WTC11 (cell line): ENCODE results near the gene ROPN1. TPM values are rescaled to one million over a fixed set of nuclear protein-coding genes. Genes with fewer than 3 reads are reported as not detected.
"Not testable (repeated sequence)": the region's sequence is repeated elsewhere in the genome, so short reads cannot be mapped to it uniquely, and the experiment has no call there.

Source experiments
- ATAC-seq: fragments of 200-7000 bp; cut with Tn5 transposase; 2 replicates; pipeline ENCODE4 v1.10.0; 2021; ENCODE audit warnings: mild to moderate bottlenecking, moderate library complexity
- CTCF ChIA-PET: fragments of 300-600 bp; sonication (Branson Sonifier 250); formaldehyde crosslinking; loops from one replicate; lab custom pipeline; 2021; ENCODE audit warnings: antibody characterized with exemption; lab: Charles Lee
- POLR2A ChIA-PET: fragments of 350-600 bp; sonication (Branson Sonifier 250); formaldehyde crosslinking; loops from one replicate; lab custom pipeline; 2021; ENCODE audit warnings: antibody characterized with exemption; lab: Charles Lee
- DNase-seq: peaks from one replicate; pipeline ENCODE4 v3.0.0; 2021; ENCODE audit warnings: low spot score
- H3K27ac Mint-ChIP-seq: 2 replicates; pipeline ENCODE4 v1.8.0; 2021; ENCODE audit warnings: mixed read lengths
- H3K27me3 Mint-ChIP-seq: 2 replicates; pipeline ENCODE4 v1.8.0; 2021; ENCODE audit warnings: low read depth, mild to moderate bottlenecking, moderate library complexity, mixed read lengths
- H3K36me3 Mint-ChIP-seq: 2 replicates; pipeline ENCODE4 v1.8.0; 2021; ENCODE audit warnings: mixed read lengths
- H3K4me1 Mint-ChIP-seq: 2 replicates; pipeline ENCODE4 v1.8.0; 2022; ENCODE audit warnings: mixed read lengths
- H3K4me3 Mint-ChIP-seq: 2 replicates; pipeline ENCODE4 v1.8.0; 2021; ENCODE audit warnings: mild to moderate bottlenecking, moderate library complexity, mixed read lengths
- H3K9me3 Mint-ChIP-seq: 2 replicates; pipeline ENCODE4 v1.8.0; 2021; ENCODE audit warnings: mixed read lengths
- ETV6 ChIP-seq: sonication (generic); formaldehyde crosslinking; IDR thresholded peaks from 2 replicates; pipeline ENCODE4 v1.8.1; 2022; ENCODE audit warnings: mild to moderate bottlenecking, missing genetic modification reagents
- GABPB1 ChIP-seq: sonication (generic); formaldehyde crosslinking; IDR thresholded peaks from 2 replicates; pipeline ENCODE4 v1.8.1; 2023; ENCODE audit warnings: mild to moderate bottlenecking, missing genetic modification reagents
- GRHL2 ChIP-seq: fragments of 250-450 bp; sonication (Bioruptor Pico); IDR thresholded peaks from 2 replicates; pipeline ENCODE4 v1.8.0; 2022; ENCODE audit warnings: mild to moderate bottlenecking, moderate library complexity; ENCODE audit not compliant: insufficient replicate concordance, severe bottlenecking
- GTF2I ChIP-seq: fragments of 250-450 bp; sonication (Bioruptor Pico); conservative IDR thresholded peaks from 2 replicates; pipeline ENCODE4 v1.4.0; 2021; ENCODE audit warnings: mild to moderate bottlenecking
- JUN ChIP-seq: sonication (generic); formaldehyde crosslinking; IDR thresholded peaks from 2 replicates; pipeline ENCODE4 v1.8.0; 2023; ENCODE audit warnings: mild to moderate bottlenecking, missing genetic modification reagents
- KAT7 ChIP-seq: sonication (generic); formaldehyde crosslinking; IDR thresholded peaks from 2 replicates; pipeline ENCODE4 v1.8.1; 2023; ENCODE audit warnings: missing genetic modification reagents, mild to moderate bottlenecking, borderline replicate concordance
- NFE2L1 ChIP-seq: sonication (generic); formaldehyde crosslinking; IDR thresholded peaks from 2 replicates; pipeline ENCODE4 v1.8.1; 2023; ENCODE audit warnings: missing genetic modification reagents
- NFYB ChIP-seq: sonication (generic); formaldehyde crosslinking; conservative IDR thresholded peaks from 2 replicates; pipeline ENCODE4 v1.8.0; 2022; ENCODE audit warnings: low read depth, missing genetic modification reagents
- RELA ChIP-seq: sonication (generic); formaldehyde crosslinking; IDR thresholded peaks from 2 replicates; pipeline ENCODE4 v1.8.1; 2022; ENCODE audit warnings: missing genetic modification reagents, mild to moderate bottlenecking, borderline replicate concordance
- SMAD4 ChIP-seq: sonication (generic); formaldehyde crosslinking; IDR thresholded peaks from 2 replicates; pipeline ENCODE4 v1.8.0; 2022; ENCODE audit warnings: mild to moderate bottlenecking, missing genetic modification reagents
- TEAD1 ChIP-seq: sonication (generic); formaldehyde crosslinking; IDR thresholded peaks from 2 replicates; pipeline ENCODE4 v1.8.0; 2022; ENCODE audit warnings: mild to moderate bottlenecking, missing genetic modification reagents
- total RNA-seq: library from RNA; stranded (reverse); gene quantifications from 3 replicates; pipeline ENCODE4 v1.2.3, GENCODE V29; 2021
- TF ChIP-seq, protein P1 (sequence below): sonication (generic); formaldehyde crosslinking; IDR thresholded peaks from 2 replicates; pipeline ENCODE4 v1.8.1; 2022; ENCODE audit warnings: mild to moderate bottlenecking, moderate library complexity, missing genetic modification reagents
- TF ChIP-seq, protein P2 (sequence below): sonication (generic); formaldehyde crosslinking; IDR thresholded peaks from 2 replicates; pipeline ENCODE4 v1.8.0; 2022; ENCODE audit warnings: missing genetic modification reagents
- TF ChIP-seq, protein P3 (sequence below): sonication (generic); formaldehyde crosslinking; IDR thresholded peaks from 2 replicates; pipeline ENCODE4 v1.8.0; 2022; ENCODE audit warnings: mild to moderate bottlenecking, missing genetic modification reagents
- TF ChIP-seq, protein P4 (sequence below): sonication (generic); formaldehyde crosslinking; IDR thresholded peaks from 2 replicates; pipeline ENCODE4 v1.8.1; 2022; ENCODE audit warnings: missing genetic modification reagents, borderline replicate concordance
- TF ChIP-seq, protein P5 (sequence below): sonication (generic); formaldehyde crosslinking; conservative IDR thresholded peaks from 2 replicates; pipeline ENCODE4 v1.8.1; 2022; ENCODE audit warnings: mild to moderate bottlenecking, missing genetic modification reagents
- TF ChIP-seq, protein P6 (sequence below): fragments of 200-600 bp; IDR thresholded peaks from 2 replicates; pipeline ENCODE4 v1.8.0; 2022; ENCODE audit warnings: antibody characterized with exemption

ROPN1 gene
- total RNA-seq, 1 experiment from 2014 or later: not detected

DNA sequence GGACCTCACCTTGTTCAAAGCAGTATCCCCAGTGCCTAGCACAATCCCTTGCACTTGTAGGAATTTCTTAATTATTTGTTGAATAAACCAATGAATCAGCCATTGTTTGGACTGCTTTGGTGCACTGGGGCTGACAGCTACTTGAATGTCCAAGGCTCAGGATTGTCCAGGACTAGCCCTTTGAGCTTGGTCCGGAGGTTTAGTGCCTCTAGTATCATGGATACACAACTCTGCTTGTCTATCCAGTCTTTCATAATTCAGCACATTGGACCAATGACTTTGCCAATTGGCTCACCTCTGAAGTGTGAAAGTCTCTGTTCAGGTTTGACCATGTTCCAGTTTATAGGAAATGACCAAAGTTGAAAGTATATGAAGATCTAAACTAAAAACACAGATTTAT lies 27.1 kb downstream of the ROPN1 start:
- H3K9me3 Mint-ChIP-seq, DNase-seq, H3K4me3 Mint-ChIP-seq, H3K36me3 Mint-ChIP-seq, H3K27ac Mint-ChIP-seq, ATAC-seq, CTCF ChIA-PET, POLR2A ChIA-PET: not testable (repeated sequence)
- Mint-ChIP-seq H3K4me1 (peaks cover 13% of the 10 kb centered on the region), H3K27me3 (peaks cover 38% of the 10 kb centered on the region)

DNA sequence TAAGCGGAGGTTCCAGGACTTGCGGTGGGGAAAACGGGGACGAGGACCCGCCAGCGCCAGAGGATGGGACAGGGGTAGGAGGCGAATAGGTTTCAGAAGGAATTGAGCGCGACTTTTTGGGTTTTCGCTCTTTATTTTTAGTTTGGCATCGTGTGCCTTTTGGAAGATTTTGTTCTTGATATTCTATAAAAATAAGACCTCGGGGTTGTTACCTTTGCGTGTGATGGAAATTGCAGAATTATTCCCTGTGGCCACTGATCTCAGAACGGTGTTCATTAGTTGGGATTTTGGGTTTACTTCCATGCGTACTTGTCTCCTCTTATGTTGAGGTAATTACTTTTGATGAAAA lies 30.4 kb downstream of the ROPN1 start:
- no peaks in the 10 kb centered on the region for H3K36me3 Mint-ChIP-seq
- ATAC-seq: no peak
- DNase-seq: no peak
- CTCF ChIA-PET: interaction anchor here (0.6 to 1.6 kb wide), 10 partner anchors 12 to 473 kb away, joined by 3 to 14 read pairs (median 4); no protein-coding TSS in a partner anchor
- TF ChIP-seq, protein P1, sequence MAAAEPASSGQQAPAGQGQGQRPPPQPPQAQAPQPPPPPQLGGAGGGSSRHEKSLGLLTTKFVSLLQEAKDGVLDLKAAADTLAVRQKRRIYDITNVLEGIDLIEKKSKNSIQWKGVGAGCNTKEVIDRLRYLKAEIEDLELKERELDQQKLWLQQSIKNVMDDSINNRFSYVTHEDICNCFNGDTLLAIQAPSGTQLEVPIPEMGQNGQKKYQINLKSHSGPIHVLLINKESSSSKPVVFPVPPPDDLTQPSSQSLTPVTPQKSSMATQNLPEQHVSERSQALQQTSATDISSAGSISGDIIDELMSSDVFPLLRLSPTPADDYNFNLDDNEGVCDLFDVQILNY (CRISPR knock-in tag): no peak
- TF ChIP-seq, protein P2, sequence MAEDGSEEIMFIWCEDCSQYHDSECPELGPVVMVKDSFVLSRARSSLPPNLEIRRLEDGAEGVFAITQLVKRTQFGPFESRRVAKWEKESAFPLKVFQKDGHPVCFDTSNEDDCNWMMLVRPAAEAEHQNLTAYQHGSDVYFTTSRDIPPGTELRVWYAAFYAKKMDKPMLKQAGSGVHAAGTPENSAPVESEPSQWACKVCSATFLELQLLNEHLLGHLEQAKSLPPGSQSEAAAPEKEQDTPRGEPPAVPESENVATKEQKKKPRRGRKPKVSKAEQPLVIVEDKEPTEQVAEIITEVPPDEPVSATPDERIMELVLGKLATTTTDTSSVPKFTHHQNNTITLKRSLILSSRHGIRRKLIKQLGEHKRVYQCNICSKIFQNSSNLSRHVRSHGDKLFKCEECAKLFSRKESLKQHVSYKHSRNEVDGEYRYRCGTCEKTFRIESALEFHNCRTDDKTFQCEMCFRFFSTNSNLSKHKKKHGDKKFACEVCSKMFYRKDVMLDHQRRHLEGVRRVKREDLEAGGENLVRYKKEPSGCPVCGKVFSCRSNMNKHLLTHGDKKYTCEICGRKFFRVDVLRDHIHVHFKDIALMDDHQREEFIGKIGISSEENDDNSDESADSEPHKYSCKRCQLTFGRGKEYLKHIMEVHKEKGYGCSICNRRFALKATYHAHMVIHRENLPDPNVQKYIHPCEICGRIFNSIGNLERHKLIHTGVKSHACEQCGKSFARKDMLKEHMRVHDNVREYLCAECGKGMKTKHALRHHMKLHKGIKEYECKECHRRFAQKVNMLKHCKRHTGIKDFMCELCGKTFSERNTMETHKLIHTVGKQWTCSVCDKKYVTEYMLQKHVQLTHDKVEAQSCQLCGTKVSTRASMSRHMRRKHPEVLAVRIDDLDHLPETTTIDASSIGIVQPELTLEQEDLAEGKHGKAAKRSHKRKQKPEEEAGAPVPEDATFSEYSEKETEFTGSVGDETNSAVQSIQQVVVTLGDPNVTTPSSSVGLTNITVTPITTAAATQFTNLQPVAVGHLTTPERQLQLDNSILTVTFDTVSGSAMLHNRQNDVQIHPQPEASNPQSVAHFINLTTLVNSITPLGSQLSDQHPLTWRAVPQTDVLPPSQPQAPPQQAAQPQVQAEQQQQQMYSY (CRISPR knock-in tag): 0 out of 2 replicates have a peak, but pooled peaks have one; percentile 24
- TF ChIP-seq SMAD4 (CRISPR knock-in tag) (no peak), TEAD1 (no peak), GRHL2 (CRISPR knock-in tag) (no peak)
- TF ChIP-seq, protein P3, sequence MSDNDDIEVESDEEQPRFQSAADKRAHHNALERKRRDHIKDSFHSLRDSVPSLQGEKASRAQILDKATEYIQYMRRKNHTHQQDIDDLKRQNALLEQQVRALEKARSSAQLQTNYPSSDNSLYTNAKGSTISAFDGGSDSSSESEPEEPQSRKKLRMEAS (CRISPR knock-in tag): peak; percentile 9; the same call in 1 of the 2 replicates
- TF ChIP-seq, protein P4, sequence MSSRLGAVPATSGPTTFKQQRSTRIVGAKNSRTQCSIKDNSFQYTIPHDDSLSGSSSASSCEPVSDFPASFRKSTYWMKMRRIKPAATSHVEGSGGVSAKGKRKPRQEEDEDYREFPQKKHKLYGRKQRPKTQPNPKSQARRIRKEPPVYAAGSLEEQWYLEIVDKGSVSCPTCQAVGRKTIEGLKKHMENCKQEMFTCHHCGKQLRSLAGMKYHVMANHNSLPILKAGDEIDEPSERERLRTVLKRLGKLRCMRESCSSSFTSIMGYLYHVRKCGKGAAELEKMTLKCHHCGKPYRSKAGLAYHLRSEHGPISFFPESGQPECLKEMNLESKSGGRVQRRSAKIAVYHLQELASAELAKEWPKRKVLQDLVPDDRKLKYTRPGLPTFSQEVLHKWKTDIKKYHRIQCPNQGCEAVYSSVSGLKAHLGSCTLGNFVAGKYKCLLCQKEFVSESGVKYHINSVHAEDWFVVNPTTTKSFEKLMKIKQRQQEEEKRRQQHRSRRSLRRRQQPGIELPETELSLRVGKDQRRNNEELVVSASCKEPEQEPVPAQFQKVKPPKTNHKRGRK (CRISPR knock-in tag): no peak
- TF ChIP-seq, protein P5, sequence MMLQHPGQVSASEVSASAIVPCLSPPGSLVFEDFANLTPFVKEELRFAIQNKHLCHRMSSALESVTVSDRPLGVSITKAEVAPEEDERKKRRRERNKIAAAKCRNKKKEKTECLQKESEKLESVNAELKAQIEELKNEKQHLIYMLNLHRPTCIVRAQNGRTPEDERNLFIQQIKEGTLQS: no peak
- TF ChIP-seq, protein P6, sequence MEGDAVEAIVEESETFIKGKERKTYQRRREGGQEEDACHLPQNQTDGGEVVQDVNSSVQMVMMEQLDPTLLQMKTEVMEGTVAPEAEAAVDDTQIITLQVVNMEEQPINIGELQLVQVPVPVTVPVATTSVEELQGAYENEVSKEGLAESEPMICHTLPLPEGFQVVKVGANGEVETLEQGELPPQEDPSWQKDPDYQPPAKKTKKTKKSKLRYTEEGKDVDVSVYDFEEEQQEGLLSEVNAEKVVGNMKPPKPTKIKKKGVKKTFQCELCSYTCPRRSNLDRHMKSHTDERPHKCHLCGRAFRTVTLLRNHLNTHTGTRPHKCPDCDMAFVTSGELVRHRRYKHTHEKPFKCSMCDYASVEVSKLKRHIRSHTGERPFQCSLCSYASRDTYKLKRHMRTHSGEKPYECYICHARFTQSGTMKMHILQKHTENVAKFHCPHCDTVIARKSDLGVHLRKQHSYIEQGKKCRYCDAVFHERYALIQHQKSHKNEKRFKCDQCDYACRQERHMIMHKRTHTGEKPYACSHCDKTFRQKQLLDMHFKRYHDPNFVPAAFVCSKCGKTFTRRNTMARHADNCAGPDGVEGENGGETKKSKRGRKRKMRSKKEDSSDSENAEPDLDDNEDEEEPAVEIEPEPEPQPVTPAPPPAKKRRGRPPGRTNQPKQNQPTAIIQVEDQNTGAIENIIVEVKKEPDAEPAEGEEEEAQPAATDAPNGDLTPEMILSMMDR: no peak
- H3K27ac Mint-ChIP-seq: no peak overlapping the region
- peak overlapping the region; percentile 93 for H3K4me3 Mint-ChIP-seq
- POLR2A ChIA-PET: interaction anchor here (0.6 to 1.5 kb wide), 6 partner anchors 13 to 466 kb away, joined by 3 to 10 read pairs (median 4); partner anchors contain the start of gene KALRN
- peaks cover 38% of the 10 kb centered on the region for H3K27me3 Mint-ChIP-seq
- H3K9me3 Mint-ChIP-seq: no peaks in the 10 kb centered on the region
- H3K4me1 Mint-ChIP-seq: peaks cover 16% of the 10 kb centered on the region

DNA sequence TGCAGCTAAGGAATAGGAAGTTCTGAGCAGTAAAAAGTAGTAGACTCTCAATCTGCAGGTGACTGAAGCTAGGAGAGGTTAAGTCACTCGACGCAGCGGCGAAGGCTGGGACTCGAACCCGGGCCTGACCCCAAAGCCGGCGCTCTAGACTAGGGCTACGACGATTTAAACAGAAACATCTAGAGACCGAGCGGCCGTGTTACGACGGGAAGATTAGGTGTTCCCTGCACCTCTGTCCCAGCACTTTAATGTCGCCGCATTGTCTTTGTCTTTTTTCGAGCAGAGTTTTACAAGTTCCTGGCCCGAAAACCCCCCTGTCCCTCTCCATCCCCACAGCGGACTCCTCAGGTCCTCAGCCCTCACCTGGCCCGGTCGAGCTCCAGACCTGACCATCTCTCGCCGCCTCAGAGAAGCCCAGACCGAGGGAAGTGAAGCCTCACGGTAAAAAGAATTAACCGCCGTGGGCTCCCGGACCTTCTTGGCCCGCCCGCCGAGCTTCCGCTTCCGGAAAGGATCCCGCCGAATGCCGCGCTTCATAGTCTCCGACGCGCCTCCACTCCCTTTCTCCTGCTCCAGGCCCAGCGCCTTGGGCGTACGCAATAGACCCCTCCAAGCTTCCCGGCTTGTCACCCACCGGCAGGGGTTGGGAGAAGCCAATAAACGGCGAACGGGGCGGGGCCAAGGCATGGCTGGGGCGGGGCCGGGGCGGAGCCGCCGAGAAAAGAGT lies 31.0 kb downstream of the ROPN1 start, which contains the start of gene CCDC14:
Gene CCDC14, minus strand, starts transcription at position 449 of the 727 bp plus-strand sequence. Its CDS starts 56 bp downstream, at position 393.
- Mint-ChIP-seq H3K36me3 (no peaks in the 10 kb centered on the region; the same call in 1 of the 2 replicates), H3K27ac (peak within 1 kb of the TSS; percentile 92), H3K4me3 (peak within 1 kb of the TSS; percentile 93), H3K27me3 (peaks cover 38% of the 10 kb centered on the region), H3K9me3 (no peaks in the 10 kb centered on the region), H3K4me1 (peaks cover 16% of the 10 kb centered on the region)
- DNase-seq (peak; percentile 98), ATAC-seq (peak; percentile 100)
- CTCF ChIA-PET: interaction anchor here (0.6 to 1.6 kb wide), 11 partner anchors 12 to 474 kb away, joined by 3 to 14 read pairs (median 4); no protein-coding TSS in a partner anchor
- POLR2A ChIA-PET: interaction anchor here (0.6 to 1.5 kb wide), 10 partner anchors 13 to 740 kb away, joined by 3 to 10 read pairs (median 3); partner anchors contain the start of gene KALRN
- no peak for TF ChIP-seq NFE2L1 (CRISPR knock-in tag)
- TF ChIP-seq KAT7 (CRISPR knock-in tag): peak; percentile 86; the same call in 1 of the 2 replicates
- TF ChIP-seq NFYB (CRISPR knock-in tag): 0 out of 2 replicates have a peak, but pooled peaks have one; percentile 11
- TF ChIP-seq, protein P4 (CRISPR knock-in tag): no peak
- no peak for TF ChIP-seq JUN (CRISPR knock-in tag)
- TF ChIP-seq ETV6: peak; percentile 81; the same call in 1 of the 2 replicates
- TF ChIP-seq GABPB1 (CRISPR knock-in tag): peak; percentile 77
- 0 out of 2 replicates have a peak, but pooled peaks have one; percentile 57 for TF ChIP-seq RELA
- TF ChIP-seq, protein P3 (CRISPR knock-in tag): peak; percentile 53; the same call in 1 of the 2 replicates
- TF ChIP-seq GTF2I (CRISPR knock-in tag): no peak
